PC-3 (cell line): ENCODE measurements around the gene SLC7A1.

Experiments
- CTCF ChIP-seq: fragments of 300-600 bp; sonication (generic); conservative IDR thresholded peaks from 2 replicates; pipeline ENCODE4 v1.5.1; 2017; ENCODE audit warnings: antibody characterized with exemption, low read depth, mild to moderate bottlenecking, low read length
- EZH2 ChIP-seq: fragments of 300-600 bp; sonication (generic); IDR thresholded peaks from one replicate; pipeline ENCODE4 v1.6.1; 2017; ENCODE audit warnings: antibody characterized with exemption, mild to moderate bottlenecking, low read length; ENCODE audit not compliant: unreplicated experiment

- TF ChIP-seq CTCF: no peak
- TF ChIP-seq EZH2: no peak
Measured at GRCh38 chr13:29487466-29488454, 107.7 kb downstream of the SLC7A1 start.
